ENCODE results near the gene NTRK2. TPM values are rescaled to one million over a fixed set of nuclear protein-coding genes. Genes with fewer than 3 reads are reported as not detected.

Gene NTRK2
- total RNA-seq, 1 experiment from 2014 or later, result not detected

- Histone ChIP-seq H3K9me3 (ENCODE audit: insufficient read depth, low read depth) (no peaks in the 10 kb centered on the region), H3K36me3 (ENCODE audit: low read depth) (no peaks in the 10 kb centered on the region), H3K4me2 (no peak overlapping the region), H3K79me2 (ENCODE audit: low read depth) (no peaks in the 10 kb centered on the region), H3K4me1 (replicated peaks; ENCODE audit: insufficient read depth) (no peaks in the 10 kb centered on the region), H3K9me2 (ENCODE audit: insufficient read depth) (no peaks in the 10 kb centered on the region), H3K4me3 (no peak overlapping the region), H3F3A (ENCODE audit: insufficient read depth, low read depth) (no peaks in the 10 kb centered on the region), H4K20me1 (ENCODE audit: insufficient read depth) (no peaks in the 10 kb centered on the region), H3K27ac (no peak overlapping the region), H2AFZ (no peak overlapping the region), H3K27me3 (ENCODE audit: insufficient read depth, low read depth) (no peaks in the 10 kb centered on the region)
- ChIA-PET POLR2A (ENCODE audit: unreplicated experiment) (no interaction called here), CTCF (no interaction called here)
- intact Hi-C loops (cut with micrococcal nuclease; ENCODE audit: unreplicated experiment), result no loop called here
- TF ChIP-seq EZH2 (IDR thresholded peaks at IDR 0.05; ENCODE audit: low read depth), result no peak
- TF ChIP-seq CTCF (conservative IDR thresholded peaks at IDR 0.05), result no peak
- DNase-seq, result no peak
- no TSS peak for BruUV-seq (replicated peaks)
Observed at GRCh38 chr9:84850830-84851392, 181.4 kb downstream of the NTRK2 start.

- intact Hi-C loops (cut with micrococcal nuclease; ENCODE audit: unreplicated experiment), result no loop called here
- no peak overlapping the region for H3K4me2 ChIP-seq
Observed at GRCh38 chr9:84851935-84852585, 182.5 kb downstream of the NTRK2 start.

GRCh38 chr9:84852617-84853301 is 183.2 kb downstream of the NTRK2 start:
- TF ChIP-seq CTCF (conservative IDR thresholded peaks at IDR 0.05), result no peak
- no peak for TF ChIP-seq EZH2 (IDR thresholded peaks at IDR 0.05; ENCODE audit: low read depth)
- BruUV-seq (replicated peaks), result no TSS peak
- no peaks in the 10 kb centered on the region for H3K79me2 ChIP-seq (ENCODE audit: low read depth)
- H4K20me1 ChIP-seq (ENCODE audit: insufficient read depth), result no peaks in the 10 kb centered on the region
- H3K4me1 ChIP-seq (replicated peaks; ENCODE audit: insufficient read depth), result no peaks in the 10 kb centered on the region
- DNase-seq, result no peak
- intact Hi-C loops (cut with micrococcal nuclease; ENCODE audit: unreplicated experiment), result no loop called here
- no peaks in the 10 kb centered on the region for H3K9me3 ChIP-seq (ENCODE audit: insufficient read depth, low read depth)
- ChIA-PET CTCF (no interaction called here), POLR2A (ENCODE audit: unreplicated experiment) (no interaction called here)
- H3K27me3 ChIP-seq (ENCODE audit: insufficient read depth, low read depth), result peaks cover 8% of the 10 kb centered on the region; the same call in 1 of the 2 replicates
- H3K36me3 ChIP-seq (ENCODE audit: low read depth), result no peaks in the 10 kb centered on the region
- no peaks in the 10 kb centered on the region for H3F3A ChIP-seq (ENCODE audit: insufficient read depth, low read depth)
- no peaks in the 10 kb centered on the region for H3K9me2 ChIP-seq (ENCODE audit: insufficient read depth)
- H3K4me2 ChIP-seq, result no peak overlapping the region
- no peak overlapping the region for H3K27ac ChIP-seq
- no peak overlapping the region for H3K4me3 ChIP-seq
- no peak overlapping the region for H2AFZ ChIP-seq

More at GRCh38 chr9:84851935-84852585, 182.5 kb downstream of the NTRK2 start:
- no peaks in the 10 kb centered on the region for H4K20me1 ChIP-seq (ENCODE audit: insufficient read depth)
- no peak overlapping the region for H3K27ac ChIP-seq
- ChIA-PET CTCF (no interaction called here), POLR2A (ENCODE audit: unreplicated experiment) (no interaction called here)
- DNase-seq, result peak; percentile 25 to 36
- H3K27me3 ChIP-seq (ENCODE audit: insufficient read depth, low read depth), result 0 out of 2 replicates have a peak, but pooled peaks cover 2% of the 10 kb centered on the region
- H3K4me1 ChIP-seq (replicated peaks; ENCODE audit: insufficient read depth), result no peaks in the 10 kb centered on the region
- H3K9me2 ChIP-seq (ENCODE audit: insufficient read depth), result no peaks in the 10 kb centered on the region
- no peaks in the 10 kb centered on the region for H3K9me3 ChIP-seq (ENCODE audit: insufficient read depth, low read depth)
- no TSS peak for BruUV-seq (replicated peaks)
- no peaks in the 10 kb centered on the region for H3F3A ChIP-seq (ENCODE audit: insufficient read depth, low read depth)
- no peaks in the 10 kb centered on the region for H3K36me3 ChIP-seq (ENCODE audit: low read depth)
- H3K4me3 ChIP-seq, result no peak overlapping the region
- H2AFZ ChIP-seq, result no peak overlapping the region
- no peaks in the 10 kb centered on the region for H3K79me2 ChIP-seq (ENCODE audit: low read depth)
- TF ChIP-seq EZH2 (IDR thresholded peaks at IDR 0.05; ENCODE audit: low read depth), result no peak
- no peak for TF ChIP-seq CTCF (conservative IDR thresholded peaks at IDR 0.05)
